K562 (cell line): ENCODE measurements around the gene PIN4. TPM values are rescaled to one million over a fixed set of nuclear protein-coding genes. Genes with fewer than 3 reads are reported as not detected.

Experiments
- ATF2 ChIP-seq: sonication (generic); formaldehyde crosslinking; IDR thresholded peaks from 2 replicates; pipeline ENCODE4 v1.8.1; 2022; ENCODE audit warnings: missing genetic modification reagents
- ELF4 ChIP-seq: fragments of 450-650 bp; formaldehyde crosslinking; IDR thresholded peaks from 2 replicates; pipeline ENCODE4 v1.4.0; 2022; ENCODE audit warnings: missing genetic modification characterization
- FOXJ2 ChIP-seq: fragments of 200-800 bp; sonication (Bioruptor generic); IDR thresholded peaks from 2 replicates; pipeline ENCODE4 v1.6.1; 2016; ENCODE audit warnings: missing genetic modification characterization, missing compliant biosample characterization
- FOXK2 ChIP-seq, 2 experiments: fragments of 450-650 bp; IDR thresholded peaks in 1 of 2; conservative IDR thresholded peaks in 1 of 2; 2 replicates each; pipeline ENCODE4 v1.6.1; 2016; ENCODE audit warnings: low read depth in 2 of 2, mild to moderate bottlenecking in 1 of 2
- HCFC1 ChIP-seq: IDR thresholded peaks from 2 replicates; pipeline ENCODE4 v1.6.1; 2012; ENCODE audit warnings: low read depth, low read length, improper control_type of control experiment
- HLTF ChIP-seq: fragments of 450-650 bp; IDR thresholded peaks from 2 replicates; pipeline ENCODE4 v1.6.1; 2016
- KHSRP ChIP-seq: fragments of 450-650 bp; IDR thresholded peaks from 2 replicates; pipeline ENCODE4 v1.6.1; 2017
- MTA3 ChIP-seq: fragments of 450-650 bp; formaldehyde crosslinking; IDR thresholded peaks from 2 replicates; pipeline ENCODE4 v1.6.1; 2017; ENCODE audit warnings: mild to moderate bottlenecking, borderline replicate concordance
- NFXL1 ChIP-seq: fragments of 450-650 bp; formaldehyde crosslinking; IDR thresholded peaks from 2 replicates; pipeline ENCODE4 v1.4.0; 2021; ENCODE audit warnings: mild to moderate bottlenecking
- OTX1 ChIP-seq: fragments of 450-650 bp; formaldehyde crosslinking; IDR thresholded peaks from 2 replicates; pipeline ENCODE4 v1.4.0; 2022; ENCODE audit warnings: mild to moderate bottlenecking
- RBM14 ChIP-seq: fragments of 200-400 bp; formaldehyde crosslinking; IDR thresholded peaks from 2 replicates; pipeline ENCODE4 v1.6.1; 2018; ENCODE audit warnings: low read depth, mild to moderate bottlenecking, low read length, moderate library complexity, borderline replicate concordance; ENCODE audit not compliant: insufficient read depth
- SIN3B ChIP-seq: fragments of 450-650 bp; IDR thresholded peaks from 2 replicates; pipeline ENCODE4 v1.6.1; 2017; ENCODE audit warnings: low read depth, mild to moderate bottlenecking, moderate library complexity
- SLC30A9 ChIP-seq: fragments of 250-450 bp; sonication (Bioruptor Pico); IDR thresholded peaks from 2 replicates; pipeline ENCODE4 v1.8.0; 2022; ENCODE audit warnings: mild to moderate bottlenecking, moderate library complexity
- SNRNP70 ChIP-seq: fragments of 200-400 bp; formaldehyde crosslinking; optimal IDR thresholded peaks from 2 replicates; pipeline ENCODE3; 2017; ENCODE audit warnings: low read depth, low read length
- SRSF9 ChIP-seq: fragments of 200-400 bp; formaldehyde crosslinking; IDR thresholded peaks from 2 replicates; pipeline ENCODE4 v1.6.1; 2017; ENCODE audit warnings: low read depth, low read length, borderline replicate concordance
- THAP12 ChIP-seq: fragments of 250-450 bp; sonication (Bioruptor Pico); IDR thresholded peaks from 2 replicates; pipeline ENCODE4 v1.9.0; 2021; ENCODE audit warnings: mild to moderate bottlenecking, inconsistent platforms
- U2AF1 ChIP-seq: fragments of 200-400 bp; formaldehyde crosslinking; optimal IDR thresholded peaks from 2 replicates; pipeline ENCODE3; 2017; ENCODE audit warnings: mild to moderate bottlenecking, low read depth, low read length, moderate library complexity
- ZBTB33 ChIP-seq: sonication (generic); formaldehyde crosslinking; IDR thresholded peaks from 2 replicates; pipeline ENCODE4 v1.8.1; 2023; ENCODE audit warnings: mild to moderate bottlenecking, missing genetic modification reagents
- ZBTB43 ChIP-seq: sonication (generic); formaldehyde crosslinking; IDR thresholded peaks from 2 replicates; pipeline ENCODE4 v1.8.0; 2023; ENCODE audit warnings: mild to moderate bottlenecking, missing genetic modification reagents
- ZFP30 ChIP-seq: fragments of 250-450 bp; sonication (Bioruptor Pico); IDR thresholded peaks from 2 replicates; pipeline ENCODE4 v1.8.0; 2022; ENCODE audit warnings: moderate library complexity, mild to moderate bottlenecking, inconsistent platforms, borderline replicate concordance
- ZNF316 ChIP-seq: fragments of 450-650 bp; IDR thresholded peaks from 2 replicates; pipeline ENCODE4 v1.6.1; 2016
- ZNF384 ChIP-seq: IDR thresholded peaks from 2 replicates; pipeline ENCODE4 v1.6.1; 2012; ENCODE audit warnings: low read depth, low read length, improper control_type of control experiment
- ZNF512 ChIP-seq: IDR thresholded peaks from 2 replicates; pipeline ENCODE4 v1.6.1; 2016; ENCODE audit warnings: missing genetic modification characterization, missing compliant biosample characterization
- polyA plus RNA-seq, 8 experiments: library from polyadenylated mRNA; depleted of rRNA in 4 of 8; stranded (reverse) in 5 of 8; unstranded in 3 of 8; fragments of >200 nt; fragmentation: Nextera tagmentation in 2 of 8; fragmentation: Illumina TruSeq in 1 of 8; extraction: Ambion mirVana in 2 of 8; extraction: Trizol in 1 of 8; gene quantifications; 2 replicates each; pipeline versions ENCODE4 v1.2.1 to v1.2.3, GENCODE V29; 2011 to 2014; ENCODE audit warnings: inconsistent platforms in 1 of 8, missing spikeins in 1 of 8
- total RNA-seq, 7 experiments: library from RNA; depleted of rRNA in 6 of 7; stranded (reverse); fragments of >200 nt in 6 of 7; fragmentation: Illumina TruSeq in 2 of 7; extraction: Trizol in 2 of 7; gene quantifications; 2 replicates each; pipeline versions ENCODE4 v1.2.1 to v1.2.3, GENCODE V29; 2011 to 2021; ENCODE audit warnings: low replicate concordance in 1 of 7

The PIN4 gene
- total and polyA plus RNA-seq, 9 of the 15 experiments (the other 6 are each of a cell fraction or from before 2014, with no cell fraction given) = 10.0 to 132 (median 45.6) TPM

- no peak for TF ChIP-seq ZBTB33 (CRISPR knock-in tag)
- TF ChIP-seq ATF2 (CRISPR knock-in tag) = no peak
- no peak for TF ChIP-seq ZNF384
- no peak for TF ChIP-seq OTX1
- no peak for TF ChIP-seq HLTF
- TF ChIP-seq RBM14 = no peak
- TF ChIP-seq ELF4 (CRISPR knock-in tag) = no peak
- no peak for TF ChIP-seq ZFP30 (CRISPR knock-in tag)
- no peak for TF ChIP-seq FOXK2 (conservative IDR thresholded peaks at IDR 0.05 in 1 of 2, IDR thresholded peaks at IDR 0.05 in 1 of 2; ENCODE audit: low read depth in 2 of 2)
- peak; percentile 51 for TF ChIP-seq ZNF316
- TF ChIP-seq SNRNP70 = no peak
- no peak for TF ChIP-seq ZBTB43 (CRISPR knock-in tag)
- no peak for TF ChIP-seq THAP12
- TF ChIP-seq ZNF512 (tag) = no peak
- no peak for TF ChIP-seq NFXL1 (CRISPR knock-in tag)
- TF ChIP-seq SRSF9 = no peak
- no peak for TF ChIP-seq SIN3B
- no peak for TF ChIP-seq KHSRP
- TF ChIP-seq U2AF1 = no peak
- no peak for TF ChIP-seq FOXJ2 (tag)
- TF ChIP-seq HCFC1 = no peak
- TF ChIP-seq MTA3 = no peak
- no peak for TF ChIP-seq SLC30A9 (CRISPR knock-in tag)
Observed at GRCh38 chrX:72243472-72243871, 61.9 kb downstream of the PIN4 start (continued).
